Panc1 (cell line): ENCODE results near the gene TANGO6. TPM values are rescaled to one million over a fixed set of nuclear protein-coding genes. Genes with fewer than 3 reads are reported as not detected.

Source experiments
- ATAC-seq: fragments of 200-7000 bp; cut with Tn5 transposase; 2 replicates; pipeline ENCODE4 v1.9.1; 2020; ENCODE audit warnings: mild to moderate bottlenecking, moderate library complexity
- BruUV-seq: library from RNA; stranded (reverse); fragments of 400-500 nt; replicated peaks from 2 replicates; lab custom pipeline; 2021; lab: Mats Ljungman, UMichigan
- CTCF ChIA-PET: fragments of 300-600 bp; sonication (Branson Sonifier 250); formaldehyde crosslinking; loops from one replicate; lab custom pipeline; 2022; ENCODE audit warnings: antibody characterized with exemption; lab: Charles Lee
- POLR2A ChIA-PET: fragments of 300-600 bp; sonication (Branson Sonifier 250); formaldehyde crosslinking; loops from one replicate; lab custom pipeline; 2022; ENCODE audit warnings: antibody characterized with exemption; lab: Charles Lee
- DNase-seq: peaks from one replicate; pipeline ENCODE4 v3.0.0-alpha.2; 2010; ENCODE audit warnings: low read depth, low spot score
- H3K27ac ChIP-seq: 2 replicates; pipeline ENCODE4 v1.5.1; 2011; ENCODE audit warnings: mild to moderate bottlenecking, low read length, inconsistent platforms
- H3K27me3 ChIP-seq: fragments of 200-500 bp; sonication (Bioruptor generic); 2 replicates; pipeline ENCODE4 v1.6.0; 2014; ENCODE audit warnings: low read length, inconsistent platforms; ENCODE audit not compliant: control insufficient read depth, insufficient read depth
- H3K36me3 ChIP-seq: fragments of 200-500 bp; sonication (Bioruptor generic); 2 replicates; pipeline ENCODE4 v1.5.1; 2014; ENCODE audit warnings: inconsistent platforms, mild to moderate bottlenecking, low read length, moderate library complexity; ENCODE audit not compliant: control insufficient read depth, insufficient read depth
- H3K4me1 ChIP-seq: 2 replicates; pipeline ENCODE4 v1.5.1; 2011; ENCODE audit warnings: inconsistent platforms, mild to moderate bottlenecking, low read length, moderate library complexity; ENCODE audit not compliant: control insufficient read depth, insufficient read depth
- H3K4me3 ChIP-seq, 2 experiments: 2 replicates each; pipeline ENCODE4 v1.5.1; 2011 to 2012; ENCODE audit warnings: low read depth in 2 of 2, low read length in 2 of 2, mild to moderate bottlenecking in 2 of 2, inconsistent platforms in 1 of 2, moderate library complexity in 1 of 2
- H3K9me3 ChIP-seq: fragments of 200-500 bp; sonication (Bioruptor generic); 2 replicates; pipeline ENCODE4 v1.5.1; 2014; ENCODE audit warnings: low read depth, mild to moderate bottlenecking, inconsistent platforms, low read length, moderate library complexity; ENCODE audit not compliant: control insufficient read depth, insufficient read depth
- POLR2AphosphoS5 ChIP-seq: IDR thresholded peaks from 2 replicates; pipeline ENCODE4 v1.6.1; 2012; ENCODE audit warnings: mild to moderate bottlenecking, low read depth, low read length, moderate library complexity
- SIN3A ChIP-seq: IDR thresholded peaks from 2 replicates; pipeline ENCODE4 v1.6.1; 2012; ENCODE audit warnings: low read depth, mild to moderate bottlenecking, low read length, moderate library complexity, borderline replicate concordance; ENCODE audit not compliant: insufficient read depth
- TCF7L2 ChIP-seq: IDR thresholded peaks from 2 replicates; pipeline ENCODE4 v1.6.1; 2011; ENCODE audit warnings: mild to moderate bottlenecking, low read depth, low read length, inconsistent platforms
- in situ Hi-C: cut with HindIII; loops from 2 replicates; pipeline ENCODE4 v1.10.0; 2016; ENCODE audit warnings: low sequenced_read_pairs, low pct_unique_long_range_greater_than_20kb
- intact Hi-C: fragments of 100-400 bp; cut with micrococcal nuclease; formaldehyde crosslinking; loops from one replicate; pipeline ENCODE4 v1.10.0; 2022; ENCODE audit not compliant: unreplicated experiment
- total RNA-seq: library from RNA; stranded (reverse); gene quantifications from one replicate; pipeline ENCODE4 v1.2.1, GENCODE V29; 2021; ENCODE audit not compliant: unreplicated experiment
- TF ChIP-seq, protein P1 (sequence below), 2 experiments: IDR thresholded peaks; 2 replicates each; pipeline ENCODE4 v1.6.1; 2011 to 2012; ENCODE audit warnings: low read depth in 2 of 2, control low read depth in 1 of 2, low read length in 1 of 2, mild to moderate bottlenecking in 1 of 2, moderate library complexity in 1 of 2; ENCODE audit not compliant: insufficient read depth in 1 of 2
- TF ChIP-seq, protein P2 (sequence below): fragments of 450-650 bp; IDR thresholded peaks from 2 replicates; pipeline ENCODE4 v1.5.1; 2017; ENCODE audit warnings: mild to moderate bottlenecking

The TANGO6 gene
- total RNA-seq, 1 experiment from 2014 or later = 11.0 TPM

- Histone ChIP-seq H3K27me3 (no peaks in the 10 kb centered on the region), H3K36me3 (no peaks in the 10 kb centered on the region), H3K27ac (no peak overlapping the region), H3K4me1 (no peaks in the 10 kb centered on the region), H3K4me3 (no peak overlapping the region), H3K9me3 (no peaks in the 10 kb centered on the region)
- ChIA-PET POLR2A (no interaction called here), CTCF (interaction anchor here (0.5 kb wide), 1 partner anchor 89 kb away, joined by 3 read pairs; no protein-coding TSS in a partner anchor)
- DNase-seq = no peak
- intact Hi-C loops = loop anchor here (10.0 kb wide), 1 partner anchor 212 kb away; no protein-coding TSS in a partner anchor
- no TSS peak for BruUV-seq
- TF ChIP-seq TCF7L2 = no peak
- TF ChIP-seq, protein P1, sequence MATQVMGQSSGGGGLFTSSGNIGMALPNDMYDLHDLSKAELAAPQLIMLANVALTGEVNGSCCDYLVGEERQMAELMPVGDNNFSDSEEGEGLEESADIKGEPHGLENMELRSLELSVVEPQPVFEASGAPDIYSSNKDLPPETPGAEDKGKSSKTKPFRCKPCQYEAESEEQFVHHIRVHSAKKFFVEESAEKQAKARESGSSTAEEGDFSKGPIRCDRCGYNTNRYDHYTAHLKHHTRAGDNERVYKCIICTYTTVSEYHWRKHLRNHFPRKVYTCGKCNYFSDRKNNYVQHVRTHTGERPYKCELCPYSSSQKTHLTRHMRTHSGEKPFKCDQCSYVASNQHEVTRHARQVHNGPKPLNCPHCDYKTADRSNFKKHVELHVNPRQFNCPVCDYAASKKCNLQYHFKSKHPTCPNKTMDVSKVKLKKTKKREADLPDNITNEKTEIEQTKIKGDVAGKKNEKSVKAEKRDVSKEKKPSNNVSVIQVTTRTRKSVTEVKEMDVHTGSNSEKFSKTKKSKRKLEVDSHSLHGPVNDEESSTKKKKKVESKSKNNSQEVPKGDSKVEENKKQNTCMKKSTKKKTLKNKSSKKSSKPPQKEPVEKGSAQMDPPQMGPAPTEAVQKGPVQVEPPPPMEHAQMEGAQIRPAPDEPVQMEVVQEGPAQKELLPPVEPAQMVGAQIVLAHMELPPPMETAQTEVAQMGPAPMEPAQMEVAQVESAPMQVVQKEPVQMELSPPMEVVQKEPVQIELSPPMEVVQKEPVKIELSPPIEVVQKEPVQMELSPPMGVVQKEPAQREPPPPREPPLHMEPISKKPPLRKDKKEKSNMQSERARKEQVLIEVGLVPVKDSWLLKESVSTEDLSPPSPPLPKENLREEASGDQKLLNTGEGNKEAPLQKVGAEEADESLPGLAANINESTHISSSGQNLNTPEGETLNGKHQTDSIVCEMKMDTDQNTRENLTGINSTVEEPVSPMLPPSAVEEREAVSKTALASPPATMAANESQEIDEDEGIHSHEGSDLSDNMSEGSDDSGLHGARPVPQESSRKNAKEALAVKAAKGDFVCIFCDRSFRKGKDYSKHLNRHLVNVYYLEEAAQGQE (IDR thresholded peaks at IDR 0.05; ENCODE audit: insufficient read depth in 1 of 2, low read depth in 2 of 2, low read length in 1 of 2) = no peak
- TF ChIP-seq SIN3A = no peak
- TF ChIP-seq POLR2AphosphoS5 = no peak
- TF ChIP-seq, protein P2, sequence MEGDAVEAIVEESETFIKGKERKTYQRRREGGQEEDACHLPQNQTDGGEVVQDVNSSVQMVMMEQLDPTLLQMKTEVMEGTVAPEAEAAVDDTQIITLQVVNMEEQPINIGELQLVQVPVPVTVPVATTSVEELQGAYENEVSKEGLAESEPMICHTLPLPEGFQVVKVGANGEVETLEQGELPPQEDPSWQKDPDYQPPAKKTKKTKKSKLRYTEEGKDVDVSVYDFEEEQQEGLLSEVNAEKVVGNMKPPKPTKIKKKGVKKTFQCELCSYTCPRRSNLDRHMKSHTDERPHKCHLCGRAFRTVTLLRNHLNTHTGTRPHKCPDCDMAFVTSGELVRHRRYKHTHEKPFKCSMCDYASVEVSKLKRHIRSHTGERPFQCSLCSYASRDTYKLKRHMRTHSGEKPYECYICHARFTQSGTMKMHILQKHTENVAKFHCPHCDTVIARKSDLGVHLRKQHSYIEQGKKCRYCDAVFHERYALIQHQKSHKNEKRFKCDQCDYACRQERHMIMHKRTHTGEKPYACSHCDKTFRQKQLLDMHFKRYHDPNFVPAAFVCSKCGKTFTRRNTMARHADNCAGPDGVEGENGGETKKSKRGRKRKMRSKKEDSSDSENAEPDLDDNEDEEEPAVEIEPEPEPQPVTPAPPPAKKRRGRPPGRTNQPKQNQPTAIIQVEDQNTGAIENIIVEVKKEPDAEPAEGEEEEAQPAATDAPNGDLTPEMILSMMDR = no peak
- in situ Hi-C loops = no loop called here
- ATAC-seq = no peak
Observed at GRCh38 chr16:68806422-68806821, 36.9 kb upstream of the TANGO6 start.

GRCh38 chr16:68806981-68807380 is 36.4 kb upstream of the TANGO6 start:
- intact Hi-C loops = loop anchor here (10.0 kb wide), 1 partner anchor 212 kb away; no protein-coding TSS in a partner anchor
- BruUV-seq = no TSS peak
- TF ChIP-seq TCF7L2 (no peak), POLR2AphosphoS5 (no peak), SIN3A (no peak)
- TF ChIP-seq, protein P1 (IDR thresholded peaks at IDR 0.05; ENCODE audit: insufficient read depth in 1 of 2, low read depth in 2 of 2, low read length in 1 of 2) = no peak
- TF ChIP-seq, protein P2 = no peak
- DNase-seq = no peak
- no peaks in the 10 kb centered on the region for H3K27me3 ChIP-seq
- no peak for ATAC-seq
- no peak overlapping the region for H3K4me3 ChIP-seq
- ChIA-PET CTCF (no interaction called here), POLR2A (no interaction called here)
- in situ Hi-C loops = no loop called here
- no peak overlapping the region for H3K27ac ChIP-seq
- H3K9me3 ChIP-seq = no peaks in the 10 kb centered on the region
- no peaks in the 10 kb centered on the region for H3K36me3 ChIP-seq
- H3K4me1 ChIP-seq = no peaks in the 10 kb centered on the region
